Right forelimb (tissue), 1 donor: ENCODE data around the gene ALDH3B1.
A peak's percentile ranks its signal among the peaks of the same experiment; 100 is the strongest.

Source experiments
- DNase-seq: peaks from one replicate; pipeline ENCODE4 v3.0.0-alpha.2; 2018

ALDH3B1 gene

DNA sequence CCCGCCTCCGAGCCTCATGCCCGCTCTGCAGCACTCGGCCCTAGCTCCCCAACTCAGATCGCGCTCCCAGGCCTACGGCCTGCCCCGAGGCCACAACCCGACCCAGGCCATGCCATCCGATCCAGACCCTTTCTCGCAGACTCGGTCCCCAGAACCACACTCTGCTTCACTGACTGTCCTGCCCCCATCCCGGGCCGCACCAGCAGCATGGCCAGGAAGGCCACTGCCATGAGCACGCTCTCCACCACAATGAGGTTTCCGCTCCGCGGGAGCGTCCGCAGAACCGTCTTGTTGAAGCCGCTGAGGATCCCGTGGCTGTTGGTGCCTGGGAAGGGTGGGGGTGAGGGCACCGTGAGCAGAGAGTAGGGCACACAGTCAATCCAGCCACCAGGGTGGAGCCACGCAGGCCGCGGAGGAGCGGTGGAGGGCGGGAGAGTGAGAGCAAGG lies 12.6 kb upstream of the ALDH3B1 start:
- DNase-seq, result no peak

DNA sequence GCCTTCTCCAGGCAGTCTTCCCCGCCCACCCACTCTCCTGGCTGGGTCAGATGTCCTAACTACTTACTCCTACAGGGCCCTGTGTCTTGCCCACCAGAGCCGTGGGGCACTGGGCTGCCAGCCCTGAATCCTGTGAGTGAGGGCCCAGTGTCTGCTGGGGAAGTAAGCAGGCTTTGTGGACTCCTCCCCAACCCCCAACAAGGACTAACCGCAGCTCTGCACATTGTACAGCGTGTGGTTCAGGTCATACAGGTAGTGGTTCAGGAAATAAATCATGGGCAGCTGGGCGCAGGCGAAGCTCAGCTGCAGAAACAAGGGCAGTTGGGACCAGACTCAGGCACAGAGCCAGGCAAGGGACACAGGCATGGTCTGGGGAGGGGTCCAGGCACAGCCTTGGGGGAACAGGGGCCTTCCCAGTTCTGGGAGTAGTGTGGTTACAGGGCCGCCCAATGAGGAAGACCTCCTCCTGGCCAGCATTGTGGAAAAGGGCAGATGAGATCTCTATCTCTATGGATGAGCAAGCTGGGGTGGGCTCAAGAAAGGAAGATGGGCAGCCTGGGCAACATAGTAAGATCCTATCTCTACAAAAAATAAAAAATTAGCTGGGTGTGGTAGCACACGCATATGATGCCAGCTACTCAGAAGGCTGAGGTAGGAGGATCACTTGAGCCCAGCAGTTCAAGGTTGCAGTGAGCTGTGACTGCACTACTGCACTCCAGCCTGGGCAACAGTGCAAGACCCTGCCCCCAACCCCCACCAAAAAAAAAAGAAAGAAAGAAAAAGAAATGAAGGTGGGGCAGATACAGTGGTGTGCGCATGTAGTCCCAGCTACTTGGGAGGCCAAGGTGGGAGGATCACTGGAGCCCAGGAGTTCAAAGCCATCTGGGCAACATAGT lies 11.7 kb upstream of the ALDH3B1 start:
- no peak for DNase-seq

DNA sequence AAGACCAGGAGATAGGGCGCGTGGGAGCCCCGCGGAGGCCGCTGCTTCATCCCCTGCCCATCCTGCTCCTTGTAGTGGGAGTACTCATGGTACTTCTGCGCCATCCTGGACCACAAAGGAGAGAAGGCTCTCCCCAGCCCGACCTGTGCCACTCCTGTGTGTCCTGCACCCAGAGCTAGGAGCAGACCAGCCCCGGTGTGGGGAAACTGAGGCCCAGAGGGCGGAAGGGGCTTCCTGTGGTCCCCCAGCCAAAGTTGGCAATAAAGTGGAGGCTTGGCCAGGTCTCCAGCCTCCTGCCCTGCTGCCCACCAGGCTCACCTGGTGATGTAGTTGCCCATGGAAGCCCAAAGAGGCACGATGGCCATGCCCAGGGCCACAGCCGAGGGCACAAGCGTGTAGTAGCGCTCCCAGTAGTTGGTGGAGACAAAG lies 10.9 kb upstream of the ALDH3B1 start:
- no peak for DNase-seq

DNA sequence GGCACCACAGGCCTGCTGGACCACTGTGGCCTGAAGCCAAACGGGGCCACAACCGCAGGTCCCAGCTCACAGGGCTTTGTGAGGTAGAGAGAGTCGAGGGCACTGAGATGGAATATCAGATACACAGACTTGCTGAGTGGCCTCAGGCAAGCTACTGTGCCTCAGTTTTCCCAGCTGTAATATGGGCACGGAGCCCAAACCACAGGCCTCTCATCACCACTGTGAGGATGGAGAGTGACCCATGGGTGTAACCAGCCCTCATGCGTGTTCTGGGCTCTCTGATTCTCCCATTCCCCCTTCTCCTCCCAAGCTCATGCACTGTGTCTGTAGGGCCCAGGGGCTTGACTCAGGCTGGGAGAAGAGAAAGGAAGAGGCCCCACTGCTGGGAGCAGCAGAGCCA lies 10.4 kb upstream of the ALDH3B1 start:
- DNase-seq, result no peak

- DNase-seq, result no peak
Observed at GRCh38 chr11:68002575-68002937, 7.6 kb upstream of the ALDH3B1 start.

- no peak for DNase-seq
Observed at GRCh38 chr11:68002938-68003845, 6.9 kb upstream of the ALDH3B1 start.

DNA sequence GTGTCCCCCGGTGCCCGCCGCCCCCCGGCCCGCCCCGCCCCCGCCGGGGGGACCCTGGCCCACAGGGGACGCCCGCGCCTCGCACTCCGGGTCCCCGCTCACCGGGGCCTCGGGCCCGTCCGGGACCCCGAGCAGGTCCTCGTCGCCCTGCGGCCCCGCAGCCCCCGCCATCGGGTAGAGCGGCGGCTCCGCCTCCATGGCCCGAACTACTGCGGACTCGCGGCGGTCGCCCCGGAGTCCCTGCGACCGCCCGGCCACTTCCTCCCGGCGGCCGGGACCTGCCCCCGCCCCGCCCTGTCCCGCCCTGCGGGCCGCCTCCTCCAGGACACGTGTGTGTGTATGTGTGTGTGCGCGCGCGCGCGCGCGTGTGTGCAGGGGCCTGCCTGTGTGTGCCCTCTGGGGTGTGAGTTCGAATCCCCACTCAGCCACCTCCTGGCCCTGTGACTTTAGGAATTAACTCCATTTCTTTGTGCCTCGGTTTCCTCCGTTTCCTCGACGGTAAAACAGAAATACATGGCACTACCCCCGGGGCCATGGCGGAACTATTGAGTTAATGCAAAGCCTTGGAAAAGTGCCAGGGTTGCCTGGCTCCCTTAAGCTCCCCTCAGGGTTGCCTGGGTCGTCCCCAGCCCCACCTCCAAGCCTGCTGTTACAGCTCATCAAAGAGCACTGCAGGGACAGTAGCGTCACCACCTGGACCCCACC lies 6.1 kb upstream of the ALDH3B1 start, which contains the start of gene UNC93B1:
Gene UNC93B1 (minus strand): TSS at position 252 of the 705 bp plus-strand sequence. CDS start 54 bp downstream, at position 198.
- peak; percentile 86 for DNase-seq

GRCh38 chr11:68004551-68005335 lies 5.4 kb upstream of the ALDH3B1 start:
- DNase-seq, result no peak

DNA sequence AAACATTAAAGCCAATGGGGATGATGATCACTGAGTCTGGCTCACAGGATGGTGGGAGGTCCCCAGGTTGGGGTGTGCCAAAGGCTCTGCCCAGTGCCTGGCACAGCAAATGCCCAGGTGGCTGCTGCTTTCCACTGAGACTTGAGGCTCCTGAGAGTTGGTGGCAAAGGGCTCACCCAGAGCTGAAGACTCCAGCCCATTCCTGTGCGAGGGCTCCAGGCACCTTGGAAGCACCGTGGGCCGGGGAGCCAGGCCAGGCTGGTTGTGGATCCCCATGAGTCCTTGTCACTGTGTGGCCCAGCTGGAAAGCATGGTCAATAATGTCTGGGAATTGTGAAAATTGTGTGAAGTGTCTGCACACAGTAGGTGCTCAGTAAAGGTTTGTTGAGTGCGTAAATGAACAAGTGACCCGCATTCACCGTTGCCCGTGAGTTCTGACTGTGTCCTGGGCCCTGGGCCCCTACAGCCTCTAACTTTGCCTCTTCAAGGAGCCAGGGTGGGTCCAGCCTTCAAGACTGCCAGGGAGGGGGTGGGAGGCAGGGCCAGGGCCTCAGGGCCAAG lies 3.4 kb upstream of the ALDH3B1 start:
- no peak for DNase-seq

GRCh38 chr11:68007498-68008380 lies 2.4 kb upstream of the ALDH3B1 start:
- DNase-seq, result no peak

GRCh38 chr11:68008381-68009337 lies 1.5 kb upstream of the ALDH3B1 start:
- DNase-seq, result no peak

DNA sequence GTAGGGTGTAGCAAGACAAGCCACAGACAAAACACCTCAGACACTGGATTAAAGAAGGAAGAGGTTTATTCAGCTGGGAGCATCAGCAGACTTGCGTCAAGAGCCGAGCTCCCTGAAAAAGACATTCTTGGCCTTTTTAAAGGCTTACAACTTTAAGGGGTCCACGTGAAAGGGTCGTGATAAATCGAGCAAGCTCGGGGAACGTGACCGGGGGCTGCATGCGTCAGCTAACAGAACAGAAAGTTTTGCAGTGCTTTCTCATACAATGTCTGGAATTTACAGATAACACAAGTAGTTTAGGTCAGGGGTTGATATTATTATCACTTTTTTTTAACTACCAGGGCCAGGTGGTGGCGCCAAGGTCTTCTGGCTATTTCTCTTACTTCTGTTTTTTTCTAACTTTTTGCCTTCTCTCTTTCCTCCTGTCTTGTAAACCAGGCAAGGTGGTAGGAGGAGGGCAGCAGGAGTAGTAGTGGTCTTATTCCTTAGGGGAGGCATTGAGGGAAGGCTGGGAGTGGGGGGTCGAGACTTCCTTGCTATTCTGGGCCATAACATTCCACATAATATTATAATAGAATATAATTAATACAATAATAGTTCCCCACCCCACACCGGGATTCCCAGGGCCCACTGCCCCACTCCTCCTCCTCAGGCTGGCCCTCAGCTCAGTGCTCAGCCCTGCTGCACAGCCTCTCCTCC lies 587 bp upstream of the ALDH3B1 start:
- DNase-seq, result no peak

GRCh38 chr11:68011051-68011943 lies 1.2 kb downstream of the ALDH3B1 start:
- DNase-seq, result no peak

GRCh38 chr11:68012044-68012842 lies 2.1 kb downstream of the ALDH3B1 start:
- DNase-seq, result no peak

DNA sequence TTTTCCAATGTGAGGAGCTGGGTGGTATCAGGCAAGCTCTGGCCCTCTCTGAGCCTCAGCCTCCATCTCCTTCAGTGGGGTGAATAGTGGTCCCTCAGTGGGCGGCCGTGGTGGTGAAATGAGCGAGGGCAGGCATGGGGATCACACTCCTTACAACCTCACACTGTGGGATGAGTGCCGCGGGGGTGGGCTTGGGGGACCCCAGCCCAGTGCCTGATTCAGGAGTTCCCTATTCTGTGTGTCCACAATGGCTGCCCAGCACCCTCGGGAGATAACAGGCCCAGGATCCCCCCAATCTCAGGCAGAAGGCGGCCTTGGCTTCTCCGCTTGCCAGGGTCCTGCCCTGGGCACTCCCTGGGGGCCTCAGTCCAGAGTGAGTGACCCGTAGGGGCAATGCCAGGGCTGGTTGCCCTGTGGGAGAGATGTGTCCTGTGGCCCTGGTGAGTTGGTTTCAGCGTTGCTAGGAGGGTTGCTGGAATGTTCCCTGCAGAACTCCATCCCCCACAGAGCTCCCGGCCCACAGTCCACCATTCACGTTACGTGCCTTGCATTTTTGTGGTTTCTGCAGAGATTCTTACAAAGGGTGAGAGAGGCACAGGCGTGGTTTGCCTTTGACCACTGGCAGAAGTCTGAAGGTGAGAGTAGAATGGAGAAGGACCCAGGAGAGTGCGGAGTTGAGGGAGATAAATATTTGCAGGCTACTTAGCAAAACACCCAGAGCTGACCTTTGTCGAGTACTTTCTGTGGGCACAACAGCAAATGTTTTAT lies 2.9 kb downstream of the ALDH3B1 start:
- DNase-seq, result no peak

DNA sequence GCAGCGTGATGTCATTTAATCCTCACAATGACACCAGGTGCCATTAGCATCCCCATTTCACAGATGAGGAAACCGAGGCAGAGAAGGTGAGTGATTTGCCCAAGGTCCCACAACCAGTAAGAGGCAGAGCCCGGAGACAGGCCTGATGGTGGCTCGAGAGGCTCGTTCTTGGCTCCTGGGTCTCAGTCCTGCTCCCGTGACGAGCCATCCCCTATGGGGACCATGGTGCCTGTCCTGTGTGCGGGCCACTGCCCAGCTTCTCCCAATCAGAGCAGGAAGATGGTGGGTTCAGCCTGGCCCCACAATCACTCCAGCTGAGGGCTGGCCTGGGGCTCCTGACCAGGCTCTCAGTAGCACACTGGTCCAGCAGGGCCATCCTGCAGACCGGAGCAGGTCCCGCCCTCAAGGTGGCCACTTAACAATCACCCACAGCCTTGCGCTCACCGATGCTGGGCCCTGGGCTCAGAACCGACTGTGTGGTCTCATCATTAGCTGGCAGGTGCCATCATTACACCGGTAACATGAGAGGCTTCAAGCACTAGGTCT lies 3.6 kb downstream of the ALDH3B1 start:
- no peak for DNase-seq
